Panc1 (cell line): ENCODE data around the gene RRP1. TPM values are rescaled to one million over a fixed set of nuclear protein-coding genes. Genes with fewer than 3 reads are reported as not detected.

Experiments used
- ATAC-seq: fragments of 200-7000 bp; cut with Tn5 transposase; 2 replicates; pipeline ENCODE4 v1.9.1; 2020; ENCODE audit warnings: mild to moderate bottlenecking, moderate library complexity
- BruUV-seq: library from RNA; stranded (reverse); fragments of 400-500 nt; replicated peaks from 2 replicates; lab custom pipeline; 2021; lab: Mats Ljungman, UMichigan
- CTCF ChIA-PET: fragments of 300-600 bp; sonication (Branson Sonifier 250); formaldehyde crosslinking; loops from one replicate; lab custom pipeline; 2022; ENCODE audit warnings: antibody characterized with exemption; lab: Charles Lee
- POLR2A ChIA-PET: fragments of 300-600 bp; sonication (Branson Sonifier 250); formaldehyde crosslinking; loops from one replicate; lab custom pipeline; 2022; ENCODE audit warnings: antibody characterized with exemption; lab: Charles Lee
- DNase-seq: peaks from one replicate; pipeline ENCODE4 v3.0.0-alpha.2; 2010; ENCODE audit warnings: low read depth, low spot score
- H3K27ac ChIP-seq: 2 replicates; pipeline ENCODE4 v1.5.1; 2011; ENCODE audit warnings: mild to moderate bottlenecking, low read length, inconsistent platforms
- H3K27me3 ChIP-seq: fragments of 200-500 bp; sonication (Bioruptor generic); 2 replicates; pipeline ENCODE4 v1.6.0; 2014; ENCODE audit warnings: low read length, inconsistent platforms; ENCODE audit not compliant: control insufficient read depth, insufficient read depth
- H3K36me3 ChIP-seq: fragments of 200-500 bp; sonication (Bioruptor generic); 2 replicates; pipeline ENCODE4 v1.5.1; 2014; ENCODE audit warnings: inconsistent platforms, mild to moderate bottlenecking, low read length, moderate library complexity; ENCODE audit not compliant: control insufficient read depth, insufficient read depth
- H3K4me1 ChIP-seq: 2 replicates; pipeline ENCODE4 v1.5.1; 2011; ENCODE audit warnings: inconsistent platforms, mild to moderate bottlenecking, low read length, moderate library complexity; ENCODE audit not compliant: control insufficient read depth, insufficient read depth
- H3K4me3 ChIP-seq, 2 experiments: 2 replicates each; pipeline ENCODE4 v1.5.1; 2011 to 2012; ENCODE audit warnings: low read depth in 2 of 2, low read length in 2 of 2, mild to moderate bottlenecking in 2 of 2, inconsistent platforms in 1 of 2, moderate library complexity in 1 of 2
- H3K9me3 ChIP-seq: fragments of 200-500 bp; sonication (Bioruptor generic); 2 replicates; pipeline ENCODE4 v1.5.1; 2014; ENCODE audit warnings: low read depth, mild to moderate bottlenecking, inconsistent platforms, low read length, moderate library complexity; ENCODE audit not compliant: control insufficient read depth, insufficient read depth
- POLR2AphosphoS5 ChIP-seq: IDR thresholded peaks from 2 replicates; pipeline ENCODE4 v1.6.1; 2012; ENCODE audit warnings: mild to moderate bottlenecking, low read depth, low read length, moderate library complexity
- SIN3A ChIP-seq: IDR thresholded peaks from 2 replicates; pipeline ENCODE4 v1.6.1; 2012; ENCODE audit warnings: low read depth, mild to moderate bottlenecking, low read length, moderate library complexity, borderline replicate concordance; ENCODE audit not compliant: insufficient read depth
- TCF7L2 ChIP-seq: IDR thresholded peaks from 2 replicates; pipeline ENCODE4 v1.6.1; 2011; ENCODE audit warnings: mild to moderate bottlenecking, low read depth, low read length, inconsistent platforms
- in situ Hi-C: cut with HindIII; loops from 2 replicates; pipeline ENCODE4 v1.10.0; 2016; ENCODE audit warnings: low sequenced_read_pairs, low pct_unique_long_range_greater_than_20kb
- intact Hi-C: fragments of 100-400 bp; cut with micrococcal nuclease; formaldehyde crosslinking; loops from one replicate; pipeline ENCODE4 v1.10.0; 2022; ENCODE audit not compliant: unreplicated experiment
- total RNA-seq: library from RNA; stranded (reverse); gene quantifications from one replicate; pipeline ENCODE4 v1.2.1, GENCODE V29; 2021; ENCODE audit not compliant: unreplicated experiment
- TF ChIP-seq, protein P1 (sequence below), 2 experiments: IDR thresholded peaks; 2 replicates each; pipeline ENCODE4 v1.6.1; 2011 to 2012; ENCODE audit warnings: low read depth in 2 of 2, control low read depth in 1 of 2, low read length in 1 of 2, mild to moderate bottlenecking in 1 of 2, moderate library complexity in 1 of 2; ENCODE audit not compliant: insufficient read depth in 1 of 2
- TF ChIP-seq, protein P2 (sequence below): fragments of 450-650 bp; IDR thresholded peaks from 2 replicates; pipeline ENCODE4 v1.5.1; 2017; ENCODE audit warnings: mild to moderate bottlenecking

RRP1 gene
- total RNA-seq, 1 experiment from 2014 or later = 41.8 TPM

DNA sequence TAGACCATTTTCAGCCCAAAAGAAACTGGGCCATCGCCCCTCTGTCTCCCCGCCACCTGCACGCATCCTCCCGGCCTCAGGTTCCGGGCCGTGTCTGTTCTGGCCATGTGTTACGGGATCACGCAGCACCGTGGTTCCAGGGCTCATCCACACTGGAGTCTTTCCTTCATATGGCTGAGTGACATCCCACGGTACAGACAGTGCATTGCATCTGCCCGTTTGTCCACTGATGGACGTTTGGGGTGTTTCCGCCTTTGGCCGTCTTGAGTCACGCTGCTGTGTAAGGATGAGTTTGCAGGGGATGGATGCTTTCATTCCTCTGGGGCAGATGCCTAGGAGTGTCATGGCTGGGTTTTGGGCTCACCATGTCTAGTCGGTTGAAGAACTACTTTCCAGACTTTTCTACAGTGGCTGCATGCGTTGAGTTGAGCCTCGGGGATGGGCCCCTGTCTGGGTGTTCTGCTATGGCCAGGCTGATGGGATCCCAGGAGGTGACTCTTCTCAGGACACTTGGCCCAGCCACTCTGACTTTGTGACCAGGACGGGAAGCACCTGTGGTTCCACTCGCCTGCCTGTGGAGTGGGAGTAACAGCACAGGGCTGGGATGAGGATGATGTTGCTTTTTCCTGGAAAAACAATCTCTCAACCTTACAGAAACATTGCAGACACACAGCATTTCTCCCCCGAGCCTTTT lies 16.8 kb downstream of the RRP1 start:
- Histone ChIP-seq H3K4me3 (no peak overlapping the region), H3K27me3 (no peaks in the 10 kb centered on the region), H3K4me1 (peaks cover 11% of the 10 kb centered on the region), H3K27ac (no peak overlapping the region), H3K36me3 (no peaks in the 10 kb centered on the region), H3K9me3 (no peaks in the 10 kb centered on the region)
- CTCF ChIA-PET = no interaction called here
- DNase-seq (no peak), ATAC-seq (no peak)
- in situ Hi-C loops = no loop called here
- intact Hi-C loops = no loop called here
- no peak for TF ChIP-seq SIN3A
- TF ChIP-seq, protein P1, sequence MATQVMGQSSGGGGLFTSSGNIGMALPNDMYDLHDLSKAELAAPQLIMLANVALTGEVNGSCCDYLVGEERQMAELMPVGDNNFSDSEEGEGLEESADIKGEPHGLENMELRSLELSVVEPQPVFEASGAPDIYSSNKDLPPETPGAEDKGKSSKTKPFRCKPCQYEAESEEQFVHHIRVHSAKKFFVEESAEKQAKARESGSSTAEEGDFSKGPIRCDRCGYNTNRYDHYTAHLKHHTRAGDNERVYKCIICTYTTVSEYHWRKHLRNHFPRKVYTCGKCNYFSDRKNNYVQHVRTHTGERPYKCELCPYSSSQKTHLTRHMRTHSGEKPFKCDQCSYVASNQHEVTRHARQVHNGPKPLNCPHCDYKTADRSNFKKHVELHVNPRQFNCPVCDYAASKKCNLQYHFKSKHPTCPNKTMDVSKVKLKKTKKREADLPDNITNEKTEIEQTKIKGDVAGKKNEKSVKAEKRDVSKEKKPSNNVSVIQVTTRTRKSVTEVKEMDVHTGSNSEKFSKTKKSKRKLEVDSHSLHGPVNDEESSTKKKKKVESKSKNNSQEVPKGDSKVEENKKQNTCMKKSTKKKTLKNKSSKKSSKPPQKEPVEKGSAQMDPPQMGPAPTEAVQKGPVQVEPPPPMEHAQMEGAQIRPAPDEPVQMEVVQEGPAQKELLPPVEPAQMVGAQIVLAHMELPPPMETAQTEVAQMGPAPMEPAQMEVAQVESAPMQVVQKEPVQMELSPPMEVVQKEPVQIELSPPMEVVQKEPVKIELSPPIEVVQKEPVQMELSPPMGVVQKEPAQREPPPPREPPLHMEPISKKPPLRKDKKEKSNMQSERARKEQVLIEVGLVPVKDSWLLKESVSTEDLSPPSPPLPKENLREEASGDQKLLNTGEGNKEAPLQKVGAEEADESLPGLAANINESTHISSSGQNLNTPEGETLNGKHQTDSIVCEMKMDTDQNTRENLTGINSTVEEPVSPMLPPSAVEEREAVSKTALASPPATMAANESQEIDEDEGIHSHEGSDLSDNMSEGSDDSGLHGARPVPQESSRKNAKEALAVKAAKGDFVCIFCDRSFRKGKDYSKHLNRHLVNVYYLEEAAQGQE (IDR thresholded peaks at IDR 0.05; ENCODE audit: insufficient read depth in 1 of 2, low read depth in 2 of 2, low read length in 1 of 2) = no peak
- POLR2A ChIA-PET = no interaction called here
- BruUV-seq = no TSS peak

DNA sequence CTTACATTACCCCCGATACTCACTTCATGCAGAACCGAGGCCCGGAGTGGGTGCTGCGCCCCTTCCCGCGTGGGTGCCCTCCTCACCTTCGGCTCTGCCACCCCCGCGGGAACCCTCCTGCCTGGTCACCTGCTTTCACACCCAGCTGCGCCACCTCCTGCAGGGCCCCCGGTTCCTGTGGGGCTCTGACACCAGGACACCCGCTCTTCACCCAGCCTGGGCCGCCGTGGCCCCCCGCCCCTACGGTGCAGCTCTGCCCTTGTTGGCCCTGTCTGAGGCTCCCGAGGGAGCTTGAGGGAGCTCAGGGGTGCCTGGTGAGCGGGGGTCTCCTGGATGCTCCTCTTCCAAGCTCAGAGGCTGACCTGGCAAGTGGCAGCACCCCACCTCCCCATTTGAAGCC lies 19.0 kb downstream of the RRP1 start:
- peaks cover 18% of the 10 kb centered on the region for H3K4me1 ChIP-seq
- H3K27me3 ChIP-seq = no peaks in the 10 kb centered on the region
- TF ChIP-seq, protein P2, sequence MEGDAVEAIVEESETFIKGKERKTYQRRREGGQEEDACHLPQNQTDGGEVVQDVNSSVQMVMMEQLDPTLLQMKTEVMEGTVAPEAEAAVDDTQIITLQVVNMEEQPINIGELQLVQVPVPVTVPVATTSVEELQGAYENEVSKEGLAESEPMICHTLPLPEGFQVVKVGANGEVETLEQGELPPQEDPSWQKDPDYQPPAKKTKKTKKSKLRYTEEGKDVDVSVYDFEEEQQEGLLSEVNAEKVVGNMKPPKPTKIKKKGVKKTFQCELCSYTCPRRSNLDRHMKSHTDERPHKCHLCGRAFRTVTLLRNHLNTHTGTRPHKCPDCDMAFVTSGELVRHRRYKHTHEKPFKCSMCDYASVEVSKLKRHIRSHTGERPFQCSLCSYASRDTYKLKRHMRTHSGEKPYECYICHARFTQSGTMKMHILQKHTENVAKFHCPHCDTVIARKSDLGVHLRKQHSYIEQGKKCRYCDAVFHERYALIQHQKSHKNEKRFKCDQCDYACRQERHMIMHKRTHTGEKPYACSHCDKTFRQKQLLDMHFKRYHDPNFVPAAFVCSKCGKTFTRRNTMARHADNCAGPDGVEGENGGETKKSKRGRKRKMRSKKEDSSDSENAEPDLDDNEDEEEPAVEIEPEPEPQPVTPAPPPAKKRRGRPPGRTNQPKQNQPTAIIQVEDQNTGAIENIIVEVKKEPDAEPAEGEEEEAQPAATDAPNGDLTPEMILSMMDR = no peak
- TF ChIP-seq, protein P1 (IDR thresholded peaks at IDR 0.05; ENCODE audit: insufficient read depth in 1 of 2, low read depth in 2 of 2, low read length in 1 of 2) = no peak
- no peak for TF ChIP-seq SIN3A
- TF ChIP-seq POLR2AphosphoS5 = no peak
- no peak for TF ChIP-seq TCF7L2
- intact Hi-C loops = no loop called here
- CTCF ChIA-PET = interaction anchor here (0.5 kb wide), 1 partner anchor 58 kb away, joined by 4 read pairs; no protein-coding TSS in a partner anchor
- DNase-seq (no peak), ATAC-seq (no peak)
- in situ Hi-C loops = no loop called here
- POLR2A ChIA-PET = interaction anchor here (0.6 kb wide), 1 partner anchor 285 kb away, joined by 4 read pairs; no protein-coding TSS in a partner anchor
- no peaks in the 10 kb centered on the region for H3K9me3 ChIP-seq
- no peak overlapping the region for H3K27ac ChIP-seq
- no peak overlapping the region for H3K4me3 ChIP-seq
- BruUV-seq = no TSS peak
- H3K36me3 ChIP-seq = no peaks in the 10 kb centered on the region
